T-helper 1 cell (primary cell): ENCODE data around the gene DNLZ.
"Not testable (repeated sequence)": the region's sequence is repeated elsewhere in the genome, so short reads cannot be mapped to it uniquely, and the experiment has no call there.

Experiments
- DNase-seq, 5 donors: peaks; one replicate each; pipeline ENCODE4 v3.0.0-alpha.2; 2012 to 2020

DNLZ gene

GRCh38 chr9:136329636-136330405, 33.7 kb downstream of the DNLZ start:
- DNase-seq: no peak

DNA sequence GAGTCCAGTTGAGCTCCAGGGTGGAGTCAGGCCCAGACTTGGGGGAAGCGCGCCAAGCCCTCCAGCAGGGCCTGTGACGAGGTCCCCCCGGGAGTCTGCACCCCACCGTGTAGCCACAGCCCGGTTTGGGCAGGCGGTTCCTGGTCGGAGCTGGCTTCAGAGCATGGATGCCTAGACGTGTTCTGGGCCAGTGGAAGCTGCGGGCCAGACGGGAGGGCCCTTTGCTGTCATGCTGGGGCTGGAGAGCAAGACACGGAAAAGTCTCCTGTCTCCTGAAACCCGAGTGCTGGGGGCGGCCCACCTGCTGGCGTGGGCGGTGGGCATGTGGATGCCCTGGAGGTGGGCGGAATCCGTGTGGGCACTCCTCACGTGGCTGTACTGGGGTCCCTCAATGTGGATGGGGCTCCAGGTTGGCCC, 34.3 kb downstream of the DNLZ start:
- DNase-seq: no peak

- DNase-seq: no peak
Measured at GRCh38 chr9:136328622-136329041, 34.9 kb downstream of the DNLZ start.

DNA sequence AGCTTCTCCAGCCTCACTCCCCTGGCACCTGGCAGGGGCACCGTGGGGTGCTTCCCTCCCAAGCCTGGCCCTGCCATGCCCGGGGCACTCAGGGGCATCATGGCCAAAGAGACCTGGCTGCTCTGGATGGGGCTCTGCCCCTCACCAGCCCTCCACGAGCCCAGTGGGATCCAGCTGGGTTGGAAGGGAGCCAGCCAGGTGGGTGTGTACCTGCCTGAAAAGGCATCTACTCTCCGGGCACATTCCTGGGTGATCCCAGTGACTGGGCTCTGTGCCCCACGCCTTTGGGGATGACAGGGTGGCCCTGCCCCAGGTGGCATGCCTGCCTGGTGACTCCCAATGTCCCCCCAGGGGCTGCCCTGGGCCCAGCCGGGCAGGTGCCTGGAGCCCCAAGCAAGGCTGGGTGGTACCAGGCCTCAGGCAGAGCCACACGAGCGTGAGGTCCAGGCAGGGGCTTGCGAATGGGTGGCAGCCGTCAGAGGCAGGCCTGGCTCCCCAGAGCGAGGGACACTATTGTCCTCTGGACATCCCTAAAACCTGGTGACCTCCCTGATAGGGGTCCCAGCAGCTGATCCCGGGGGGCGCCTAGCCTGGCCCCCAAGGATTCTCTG, 35.4 kb downstream of the DNLZ start:
- DNase-seq: no peak

DNA sequence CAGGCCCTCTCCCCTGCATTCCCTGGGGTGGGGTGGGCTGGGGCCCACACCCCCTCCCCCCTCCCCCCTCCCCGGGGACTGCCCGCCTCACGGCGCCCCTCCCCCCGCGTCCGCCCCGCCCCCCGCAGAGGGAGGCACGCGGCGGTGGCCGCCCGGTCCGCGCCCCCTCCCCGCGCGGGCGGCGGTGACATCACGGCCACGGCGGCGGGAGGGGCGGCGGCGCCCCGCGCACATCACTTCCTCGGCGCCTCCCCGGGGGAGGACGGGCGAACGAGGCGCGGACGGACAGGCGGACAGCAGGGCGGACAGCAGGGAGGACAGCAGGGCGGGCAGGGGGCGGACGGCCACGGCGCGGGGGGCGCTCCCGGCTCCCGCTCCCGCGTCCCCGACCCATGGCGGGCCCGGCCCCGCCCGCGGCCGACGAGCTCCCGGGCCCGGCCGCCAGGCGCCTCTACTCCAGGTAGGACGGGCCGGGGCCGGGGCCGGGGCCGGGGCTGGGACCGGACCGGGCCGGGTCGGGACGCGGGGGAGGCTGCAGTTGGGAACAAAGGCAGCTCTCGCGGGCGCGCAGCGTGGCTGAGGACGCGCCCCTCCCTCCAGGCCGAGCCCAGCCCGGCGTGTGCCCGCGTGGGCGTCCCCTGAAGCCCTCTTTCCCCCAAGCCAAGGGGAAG, 36.1 kb downstream of the DNLZ start, which contains the start of gene GPSM1:
TSS of gene GPSM1 (plus strand) at position 236 of the 671 bp plus-strand sequence. CDS start at position 393, 157 bp downstream.
- peak in 1 of 5 donors; percentile 40 for DNase-seq

GRCh38 chr9:136326761-136327303, 36.7 kb downstream of the DNLZ start:
- no peak for DNase-seq

GRCh38 chr9:136326061-136326760, 37.3 kb downstream of the DNLZ start:
- DNase-seq: no peak

DNA sequence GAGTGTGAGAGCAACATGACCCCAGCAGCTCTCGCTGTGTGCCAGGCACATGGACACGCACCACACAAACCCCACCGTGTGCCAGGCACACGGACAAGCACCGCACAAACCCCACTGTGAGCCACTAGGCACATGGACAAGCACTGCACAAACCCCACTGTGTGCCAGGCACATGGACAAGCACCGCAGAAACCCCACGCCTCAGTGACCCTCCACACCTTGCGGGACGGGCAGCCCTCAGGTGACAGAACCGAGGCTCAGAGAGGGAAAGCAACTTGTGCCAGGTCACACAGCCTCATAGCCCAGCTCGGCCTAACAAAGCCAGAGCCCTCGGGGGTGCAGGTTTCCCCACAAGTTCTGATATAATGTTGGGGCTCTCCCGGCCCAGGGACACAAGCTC, 38.2 kb downstream of the DNLZ start:
- no peak for DNase-seq

- DNase-seq: no peak
Measured at GRCh38 chr9:136324501-136325300, 38.8 kb downstream of the DNLZ start.

DNA sequence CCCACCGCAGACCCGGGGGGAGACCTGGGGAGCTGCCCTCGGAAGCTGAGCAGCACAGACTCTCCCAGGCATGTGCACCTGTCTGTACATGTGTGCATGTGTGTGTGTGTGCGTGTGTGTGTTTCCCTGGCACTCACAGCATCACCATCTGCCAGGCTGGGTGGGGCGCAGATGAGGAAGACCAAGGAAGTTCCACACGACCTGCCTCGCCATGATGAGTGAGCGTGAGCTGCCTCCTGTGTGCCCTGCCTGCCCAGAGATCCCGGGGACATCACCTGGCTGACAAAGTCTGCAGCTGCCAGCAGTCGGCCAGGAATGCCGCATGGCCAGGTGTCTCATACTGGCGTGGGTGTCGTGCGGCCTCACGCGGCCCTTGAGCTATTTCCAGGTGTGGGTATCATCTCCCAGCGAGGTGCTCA, 40.2 kb downstream of the DNLZ start:
- no peak for DNase-seq

GRCh38 chr9:136322756-136323330, 40.7 kb downstream of the DNLZ start:
- DNase-seq: no peak

DNA sequence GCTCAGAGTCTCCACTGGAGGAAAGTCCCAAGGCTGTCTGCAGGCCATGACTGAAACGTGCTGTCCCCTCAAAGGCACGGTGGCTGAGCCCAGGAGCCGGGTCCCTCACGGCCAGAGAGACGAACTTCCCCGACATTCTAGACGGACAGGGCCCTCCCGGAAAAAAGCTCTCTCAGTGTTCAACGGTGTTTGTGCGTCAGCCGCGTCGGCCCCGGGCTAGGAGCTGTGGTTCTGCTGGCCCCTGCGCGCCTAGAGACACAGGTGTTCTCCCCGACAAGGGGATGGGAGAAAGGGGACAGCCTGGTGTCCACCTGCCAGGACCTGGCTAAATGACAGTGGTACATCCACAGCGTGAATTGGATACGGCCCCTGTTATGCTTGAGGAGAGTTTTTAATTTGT, 42.0 kb downstream of the DNLZ start:
- DNase-seq: no peak

GRCh38 chr9:136320972-136321371, 42.6 kb downstream of the DNLZ start:
- not testable (repeated sequence) for DNase-seq

DNA sequence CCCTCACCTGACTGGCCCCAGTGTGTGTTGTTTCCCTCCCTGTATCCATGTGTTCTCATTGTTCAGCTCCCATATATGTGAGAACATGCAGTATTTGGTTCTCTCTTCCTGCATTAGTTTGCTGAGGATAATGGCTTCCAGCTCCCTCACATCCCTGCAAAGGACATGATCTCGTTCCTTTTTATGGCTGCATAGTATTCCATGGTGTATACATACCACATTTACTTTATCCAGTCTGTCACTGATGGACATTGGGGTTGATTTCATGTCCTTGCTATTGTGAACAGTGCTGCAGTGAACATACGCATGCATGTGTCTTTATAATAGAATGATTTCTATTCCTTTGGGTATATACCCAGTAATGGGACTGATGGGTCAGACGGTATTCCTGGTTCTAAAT, 43.6 kb downstream of the DNLZ start:
- not testable (repeated sequence) for DNase-seq

DNA sequence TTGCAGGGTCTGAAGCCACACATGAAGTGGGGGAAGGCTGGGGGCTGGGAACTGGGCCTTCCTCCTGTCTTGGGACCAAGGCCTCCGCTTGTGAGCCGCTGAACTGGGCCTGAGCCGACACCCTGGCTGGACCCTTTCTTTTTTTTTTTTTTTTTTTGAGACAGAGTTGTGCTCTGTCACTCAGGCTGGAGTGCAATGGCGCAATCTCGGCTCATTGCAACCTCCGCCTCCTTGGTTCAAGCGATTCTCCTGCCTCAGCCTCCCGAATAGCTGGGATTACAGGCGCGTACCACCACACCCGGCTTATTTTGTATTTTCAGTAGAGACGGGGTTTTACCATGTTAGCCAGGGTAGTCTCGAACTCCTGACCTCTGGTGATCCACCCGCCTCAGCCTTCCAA, 44.3 kb downstream of the DNLZ start:
- not testable (repeated sequence) for DNase-seq

- no peak for DNase-seq
Measured at GRCh38 chr9:136318776-136319241, 44.7 kb downstream of the DNLZ start.

- no peak for DNase-seq
Measured at GRCh38 chr9:136318111-136318775, 45.3 kb downstream of the DNLZ start.

DNA sequence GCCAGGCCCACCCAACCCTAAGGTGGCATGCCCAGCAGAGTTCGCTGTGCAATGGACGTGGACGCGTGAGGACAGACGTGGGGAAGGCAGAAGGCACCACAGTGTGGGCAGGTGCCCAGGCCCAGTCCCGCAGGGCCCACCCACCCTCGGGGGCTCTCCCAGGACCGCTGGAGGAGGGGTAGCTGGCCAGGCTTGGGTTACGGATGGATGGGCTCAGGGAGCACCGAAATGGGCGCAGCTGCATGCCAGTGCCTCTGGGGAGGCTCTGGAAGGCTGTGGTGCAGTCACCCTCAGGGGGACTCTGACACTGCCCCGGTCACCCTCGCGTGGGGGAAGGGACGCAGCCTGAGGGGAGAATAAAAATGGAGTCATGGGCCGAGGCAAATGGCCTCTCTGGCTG, 45.8 kb downstream of the DNLZ start:
- no peak for DNase-seq

DNA sequence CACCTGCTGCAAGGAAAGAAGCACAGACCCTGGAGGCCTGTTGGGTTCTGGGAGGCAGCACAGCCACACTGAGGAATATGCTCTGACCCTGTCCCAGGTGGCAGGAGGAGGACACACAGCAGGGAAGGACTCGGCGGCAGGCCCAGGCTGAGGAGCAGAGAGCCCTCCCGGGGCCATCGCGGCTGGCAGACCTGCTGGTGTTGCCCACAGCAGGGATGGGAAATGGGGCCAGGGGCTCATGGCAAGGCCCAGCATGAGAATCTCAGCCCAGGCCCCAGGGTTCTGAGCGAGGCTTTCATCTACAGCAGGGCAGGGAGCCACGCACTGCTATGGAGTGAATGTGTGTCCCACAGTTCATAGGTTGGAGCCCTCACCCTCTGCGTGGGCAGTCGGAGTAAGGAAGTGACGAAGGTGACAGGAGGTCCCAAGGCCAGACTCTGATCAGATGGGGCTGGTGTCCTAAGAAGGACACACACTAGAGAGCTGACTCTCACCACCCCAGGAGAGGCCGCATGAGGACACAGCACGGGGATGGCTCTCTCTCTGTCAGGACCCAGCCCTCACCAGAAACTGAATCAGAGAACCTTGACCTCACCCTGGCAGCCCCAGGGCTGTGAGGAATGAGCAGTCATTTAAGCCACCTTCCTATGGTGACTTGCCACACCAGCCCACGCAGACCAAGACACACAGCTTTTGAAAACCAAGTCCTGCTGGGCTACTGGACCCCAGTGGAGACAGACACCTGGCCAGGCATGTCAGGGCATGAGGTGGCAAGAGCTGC, 46.5 kb downstream of the DNLZ start:
- DNase-seq: no peak

DNA sequence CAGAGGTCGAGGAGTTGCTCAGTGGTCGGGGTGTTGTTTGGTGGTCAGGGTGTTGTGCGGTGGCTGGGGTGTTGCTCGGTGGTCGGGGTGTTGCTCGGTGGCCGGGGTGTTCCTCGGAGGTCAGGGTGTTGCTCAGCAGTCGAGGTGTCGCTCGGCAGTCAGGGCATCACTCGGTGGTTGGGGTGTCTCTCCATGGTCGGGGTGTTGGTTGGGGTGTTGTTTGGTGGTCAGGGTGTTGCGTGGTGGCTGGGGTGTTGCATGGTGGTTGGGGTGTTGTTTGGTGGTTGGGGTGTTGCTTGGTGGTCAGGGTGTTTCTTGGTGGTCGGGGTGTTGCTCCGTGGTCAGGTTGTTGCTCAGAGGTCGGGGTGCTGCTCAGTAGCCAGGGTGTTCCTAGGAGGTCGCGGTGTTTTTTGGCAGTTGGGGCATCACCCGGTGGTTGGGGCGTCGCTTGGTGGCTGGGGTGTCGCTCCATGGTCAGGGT, 47.2 kb downstream of the DNLZ start:
- DNase-seq: no peak
